HG02884 (cell line): ENCODE measurements around the gene ERICH6B.

Source experiments
- ATAC-seq: cut with Tn5 transposase; IDR thresholded peaks from one replicate; pipeline ENCODE4 v1.9.1; 2021; ENCODE audit warnings: mild to moderate bottlenecking, moderate library complexity; ENCODE audit not compliant: unreplicated experiment

The ERICH6B gene

GRCh38 chr13:45545686-45546409 is 69.7 kb downstream of the ERICH6B start:
- no peak for ATAC-seq

DNA sequence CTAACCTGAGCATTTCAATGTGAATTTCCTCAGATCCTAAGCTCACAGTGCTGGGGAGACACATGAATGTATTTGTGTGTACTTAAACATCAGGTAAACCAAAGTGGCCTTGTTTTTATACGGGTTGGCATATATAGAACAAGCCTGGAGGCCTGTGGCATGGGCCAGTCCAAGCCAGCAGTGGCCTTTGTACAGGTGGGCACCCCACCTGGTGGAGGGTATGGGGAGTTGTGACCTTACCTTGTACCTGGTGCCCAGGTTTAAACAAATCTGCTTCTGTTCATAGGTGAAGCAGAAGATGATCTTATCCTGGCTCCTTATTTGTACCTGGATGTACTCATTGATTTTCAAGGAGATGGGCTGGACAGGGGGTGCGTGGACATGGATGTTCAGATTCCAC is 71.0 kb downstream of the ERICH6B start:
- ATAC-seq = no peak

DNA sequence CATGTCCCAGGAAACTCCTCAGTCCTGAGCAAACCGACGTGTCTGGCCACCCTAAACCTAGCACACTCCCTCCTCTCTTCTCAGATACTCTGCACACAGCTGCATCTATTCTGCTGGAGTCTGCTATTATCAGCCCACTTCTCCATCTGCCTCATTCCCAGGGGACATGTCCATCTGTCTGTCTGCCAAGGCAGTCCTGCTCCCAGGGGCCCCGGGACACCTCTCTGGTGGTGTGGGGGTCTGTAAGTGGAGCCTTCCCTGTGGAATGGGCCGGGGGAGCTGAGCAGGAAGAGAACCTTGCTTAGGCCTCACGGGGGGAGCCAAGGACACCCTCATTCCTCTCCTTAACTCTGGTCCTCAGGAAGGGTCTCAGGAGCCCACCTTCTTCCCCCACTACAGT is 72.7 kb downstream of the ERICH6B start:
- ATAC-seq = no peak

DNA sequence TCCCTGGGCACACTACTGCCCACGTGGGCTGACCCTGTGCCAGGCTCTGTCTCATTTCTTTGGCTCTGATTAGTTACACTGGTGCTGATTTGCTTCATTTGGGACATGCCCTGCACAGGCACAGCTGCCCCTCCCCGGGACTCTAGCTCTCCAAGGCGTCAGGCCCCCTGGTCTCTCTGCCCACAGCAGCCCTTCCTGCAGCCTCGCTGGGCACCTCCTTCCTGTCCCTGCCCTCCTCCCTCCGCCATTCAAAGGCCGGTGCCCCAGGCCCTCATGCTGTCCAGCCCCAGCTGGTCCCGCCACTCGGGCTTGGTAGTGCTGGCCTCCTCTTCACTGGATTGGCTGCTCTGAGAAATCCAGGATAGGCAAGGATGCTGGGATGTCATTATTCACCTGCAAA is 73.1 kb downstream of the ERICH6B start:
- no peak for ATAC-seq

DNA sequence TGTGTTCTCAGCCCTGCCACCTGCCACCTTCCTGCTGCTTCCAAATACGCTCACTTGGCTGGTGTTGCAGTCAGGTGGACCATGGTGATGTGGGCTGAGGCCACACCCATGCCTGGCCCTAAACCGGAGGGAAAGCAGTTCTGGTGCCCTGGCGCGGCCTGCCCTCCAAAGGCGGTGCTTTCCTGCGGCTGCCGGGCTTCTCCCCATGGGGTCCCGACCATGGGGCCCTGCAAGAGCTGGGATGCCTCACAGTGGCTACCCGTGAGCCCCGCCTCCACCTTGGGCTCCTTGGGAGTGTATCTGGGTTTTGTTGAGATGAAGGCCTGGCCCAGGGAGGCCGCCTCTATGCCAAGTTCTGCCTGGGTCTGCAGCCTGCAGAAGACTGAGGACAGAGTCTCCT is 73.7 kb downstream of the ERICH6B start:
- no peak for ATAC-seq

GRCh38 chr13:45540864-45541263 is 74.7 kb downstream of the ERICH6B start:
- no peak for ATAC-seq

DNA sequence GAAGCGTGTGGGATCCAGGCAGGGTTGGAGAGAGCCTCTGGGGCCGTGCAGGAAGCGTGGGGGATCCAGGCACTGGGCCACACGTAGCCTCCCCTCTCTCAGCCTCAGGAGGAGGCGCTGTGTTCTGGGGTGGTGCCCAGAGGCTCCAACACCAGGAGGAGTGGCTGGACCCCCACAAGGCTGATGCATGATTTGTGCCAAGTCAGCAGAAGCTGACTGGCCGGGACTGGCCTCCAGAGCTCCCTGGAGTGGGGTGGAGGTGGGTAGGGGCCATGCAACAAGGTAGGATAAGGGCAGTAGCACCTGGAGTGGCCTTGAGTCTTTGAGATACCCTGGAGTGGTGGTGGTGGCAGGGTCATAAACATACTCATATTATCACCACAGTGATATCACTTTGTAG is 75.3 kb downstream of the ERICH6B start:
- ATAC-seq = no peak

GRCh38 chr13:45538382-45538781 is 77.2 kb downstream of the ERICH6B start:
- ATAC-seq = no peak

DNA sequence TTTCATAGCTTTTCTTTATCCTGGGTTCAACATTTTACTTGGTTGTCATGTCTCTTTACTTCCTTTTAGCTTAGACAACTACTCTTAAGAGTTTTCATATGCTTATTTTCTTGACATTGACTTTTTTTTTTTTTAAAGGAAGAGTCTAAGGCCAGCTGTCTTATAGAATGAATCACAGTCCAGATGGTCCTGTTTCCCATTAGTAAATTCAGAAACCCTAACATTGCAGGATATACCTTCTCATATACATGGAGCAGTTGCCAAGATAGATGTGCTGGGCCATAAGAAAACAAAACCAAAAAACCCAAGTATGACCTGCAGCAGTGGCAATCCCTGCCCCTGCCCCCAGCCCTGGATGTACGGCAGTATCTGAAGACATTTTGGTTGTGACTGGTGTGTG is 78.0 kb downstream of the ERICH6B start:
- ATAC-seq = no peak

DNA sequence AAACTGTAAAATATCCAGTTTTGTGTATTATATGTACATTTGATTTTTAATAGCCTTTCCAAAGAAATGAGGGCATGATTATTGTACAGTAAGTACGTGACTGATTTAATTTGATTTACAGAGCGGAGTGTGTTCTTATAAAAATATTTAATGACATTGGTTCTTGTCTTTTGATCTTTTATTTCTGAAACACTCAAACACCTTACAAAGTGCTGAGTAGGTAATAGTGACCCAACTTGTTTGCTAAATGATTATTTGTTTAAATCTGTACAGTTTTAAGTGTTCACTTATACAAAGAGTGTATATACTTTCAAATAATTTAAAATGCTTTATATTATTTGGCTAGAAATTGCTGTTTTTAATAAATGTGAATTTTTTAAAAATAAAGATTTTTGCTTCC is 79.3 kb downstream of the ERICH6B start:
- ATAC-seq = no peak

DNA sequence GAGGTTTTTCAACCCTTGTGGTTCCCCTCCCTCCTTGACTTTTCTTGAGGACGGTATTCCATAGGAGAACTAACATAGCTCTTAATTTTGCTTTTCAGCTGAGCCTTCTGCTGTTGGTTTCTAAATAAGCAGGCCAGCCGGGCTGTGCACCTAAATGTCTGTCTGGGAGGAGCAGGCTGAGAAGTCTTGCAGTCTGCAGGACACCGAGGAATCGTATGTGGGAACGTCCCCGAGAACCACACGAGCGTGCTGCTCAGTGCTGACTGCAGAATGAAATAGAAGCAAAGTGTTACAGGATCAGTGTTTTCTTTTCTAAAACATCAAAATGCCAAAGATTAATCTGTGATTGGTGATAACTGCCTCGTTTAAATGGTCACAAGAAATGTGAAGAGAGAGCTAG is 80.9 kb downstream of the ERICH6B start:
- no peak for ATAC-seq

DNA sequence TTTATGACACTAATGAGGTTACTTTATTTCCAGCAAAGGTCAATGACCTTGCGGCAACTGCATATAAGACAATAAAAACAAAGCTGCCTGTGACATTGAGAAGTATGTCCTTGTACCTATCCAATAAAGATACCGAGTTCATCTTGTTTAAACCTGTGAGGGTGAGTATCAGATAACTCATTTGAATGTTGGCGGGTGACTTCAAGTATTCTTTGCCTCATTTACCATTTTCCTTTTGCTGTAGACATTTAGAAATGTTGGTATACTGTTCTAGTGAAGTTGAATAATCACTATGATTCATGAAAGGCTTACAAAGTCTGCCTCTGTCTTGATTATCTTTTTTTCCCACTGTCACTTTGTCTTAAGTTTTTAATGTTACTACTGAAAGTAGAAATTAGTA is 85.8 kb downstream of the ERICH6B start:
- ATAC-seq = no peak

- no peak for ATAC-seq
Measured at GRCh38 chr13:45527699-45528462, 87.7 kb downstream of the ERICH6B start.

- ATAC-seq = no peak
Measured at GRCh38 chr13:45522571-45522970, 93.0 kb downstream of the ERICH6B start.

DNA sequence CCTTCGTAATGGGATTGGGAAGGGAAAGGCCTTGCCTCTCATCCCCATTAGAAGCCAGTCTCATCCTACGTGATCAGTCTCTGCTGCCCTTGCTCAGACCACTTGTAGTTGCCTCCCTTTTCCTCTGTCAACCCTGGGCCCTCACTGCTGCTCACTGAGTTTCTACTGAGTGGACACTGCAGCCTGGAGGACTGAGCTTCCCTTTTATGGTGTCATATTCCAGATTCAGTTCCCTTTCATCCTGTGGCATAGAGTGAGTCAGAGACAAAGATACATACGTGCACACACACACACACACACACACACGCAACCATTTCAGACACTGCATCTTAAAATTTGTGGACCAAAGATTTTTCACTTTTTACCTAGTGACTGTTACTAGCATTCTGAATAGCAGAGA is 94.2 kb downstream of the ERICH6B start:
- ATAC-seq = no peak

GRCh38 chr13:45519493-45519892 is 96.0 kb downstream of the ERICH6B start:
- no peak for ATAC-seq

DNA sequence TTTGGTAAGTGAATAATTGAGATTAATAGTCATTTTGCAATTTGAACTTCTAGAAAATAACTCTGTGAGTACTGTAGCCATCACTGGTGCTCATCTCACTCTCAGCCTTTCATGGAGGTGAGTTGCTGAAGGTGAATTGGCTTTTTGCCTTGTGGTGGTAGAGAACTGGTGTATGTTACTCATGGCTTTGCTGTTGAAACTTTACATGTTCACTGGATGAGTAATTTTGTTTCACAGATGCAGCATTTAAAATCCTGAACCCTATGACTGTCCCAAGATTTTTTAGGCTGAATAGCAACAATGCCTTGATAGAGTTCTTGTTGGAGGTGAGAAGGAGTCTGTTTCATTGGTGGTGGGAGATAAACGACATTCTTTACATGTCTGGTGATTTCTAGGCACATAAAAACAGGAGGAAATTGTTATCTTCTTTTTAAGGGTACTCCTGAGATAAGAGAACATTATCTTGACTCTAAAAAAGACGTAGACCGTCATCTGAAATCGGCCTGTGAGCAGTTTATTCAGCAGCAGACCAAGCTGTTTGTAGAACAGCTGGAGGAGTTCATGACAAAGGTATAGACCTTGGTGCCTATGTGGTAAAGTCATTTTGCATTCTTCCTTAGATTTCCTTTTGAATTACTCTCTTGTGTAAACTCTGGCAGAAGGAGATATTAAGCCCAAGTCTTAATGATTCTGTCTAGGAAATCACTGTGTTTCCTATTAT is 96.9 kb downstream of the ERICH6B start:
- no peak for ATAC-seq

DNA sequence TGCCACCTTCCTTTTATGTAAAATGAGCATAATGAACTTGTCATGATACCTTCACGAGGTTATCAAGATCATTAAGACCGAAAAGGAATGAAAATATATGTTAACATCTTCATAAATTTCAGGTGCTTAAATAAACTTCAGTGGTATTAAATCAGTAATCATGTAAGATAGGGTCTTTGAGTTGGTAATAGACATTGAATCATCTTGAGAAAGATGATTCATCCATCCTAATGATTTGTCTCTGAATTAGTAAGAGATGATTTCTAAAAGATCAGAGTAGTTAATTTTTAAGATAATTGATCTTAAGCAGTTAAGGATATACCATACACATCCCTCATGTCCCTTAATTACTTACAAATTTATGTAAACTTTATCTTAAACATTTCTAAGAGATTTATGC is 98.8 kb downstream of the ERICH6B start:
- no peak for ATAC-seq

DNA sequence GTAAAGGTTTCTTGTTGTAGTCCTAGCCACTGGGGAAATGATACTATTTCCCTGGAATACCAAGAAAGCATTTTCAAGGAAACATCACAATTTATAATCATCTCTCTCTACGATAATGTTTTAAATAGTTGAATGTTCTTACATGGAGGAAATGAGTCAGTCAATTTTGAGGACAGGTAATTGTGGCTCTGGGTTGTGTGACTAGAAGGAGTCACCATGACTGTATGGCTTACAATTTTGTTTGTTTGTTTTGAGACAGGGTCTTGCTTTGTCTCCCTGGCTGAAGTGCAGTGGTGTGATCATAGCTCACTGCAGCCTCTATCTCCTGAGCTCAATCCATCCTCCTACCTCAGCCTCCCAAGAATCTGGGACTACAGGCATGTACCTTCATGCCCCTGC is 103.4 kb downstream of the ERICH6B start:
- ATAC-seq = no peak

- ATAC-seq = no peak
Measured at GRCh38 chr13:45511310-45512097, 104.0 kb downstream of the ERICH6B start.

- ATAC-seq = no peak
Measured at GRCh38 chr13:45510672-45511071, 104.9 kb downstream of the ERICH6B start.
